Fibroblast of the aortic adventitia (primary cell): Measurements from ENCODE around the gene DISP2. TPM values are rescaled to one million over a fixed set of nuclear protein-coding genes. Genes with fewer than 3 reads are reported as not detected.

Source experiments
- DNase-seq: peaks from one replicate; pipeline ENCODE4 v3.0.0-alpha.2; 2010; ENCODE audit warnings: low read depth
- H3K4me3 ChIP-seq: 2 replicates; pipeline ENCODE4 v1.5.1; 2011; ENCODE audit warnings: low read depth, mild to moderate bottlenecking, control low read depth, low read length, moderate library complexity
- CTCF ChIP-seq: IDR thresholded peaks from 2 replicates; pipeline ENCODE4 v1.5.1; 2011; ENCODE audit warnings: mild to moderate bottlenecking, low read length, control low read depth, inconsistent platforms; ENCODE audit not compliant: insufficient read depth
- total RNA-seq: library from RNA; depleted of rRNA; stranded (reverse); fragments of >200 nt; gene quantifications from 2 replicates; pipeline ENCODE4 v1.2.3, GENCODE V29; 2012; ENCODE audit warnings: low replicate concordance

Gene DISP2
- total RNA-seq, 1 donor, result 0.36 TPM

GRCh38 chr15:40338041-40338657 is 19.9 kb upstream of the DISP2 start:
- TF ChIP-seq CTCF, result peak; percentile 53
- DNase-seq, result peak; percentile 42

GRCh38 chr15:40338921-40339620 is 18.9 kb upstream of the DISP2 start:
- no peak for TF ChIP-seq CTCF
- peak; percentile 75 for DNase-seq
- peak overlapping the region; percentile 64 for H3K4me3 ChIP-seq

More at GRCh38 chr15:40338041-40338657, 19.9 kb upstream of the DISP2 start:
- peak overlapping the region; percentile 64 for H3K4me3 ChIP-seq

- DNase-seq, result no peak
- peak; percentile 9 for TF ChIP-seq CTCF
- peak overlapping the region; percentile 64 for H3K4me3 ChIP-seq
These were observed 18.4 kb upstream of the DISP2 start for GRCh38 chr15:40339621-40339945.

GRCh38 chr15:40340038-40340739 is 17.8 kb upstream of the DISP2 start:
- DNase-seq, result peak; percentile 93
- no peak for TF ChIP-seq CTCF

GRCh38 chr15:40340740-40341400 is 17.1 kb upstream of the DISP2 start, which contains the start of gene CCDC9B:
CCDC9B (minus strand) TSS chr15:40340939; CDS start chr15:40340819, 120 bp downstream.
- peak within 1 kb of the TSS; percentile 64 for H3K4me3 ChIP-seq
- TF ChIP-seq CTCF, result no peak
- DNase-seq, result peak; percentile 92

More at GRCh38 chr15:40340038-40340739, 17.8 kb upstream of the DISP2 start:
- peak overlapping the region; percentile 64 for H3K4me3 ChIP-seq

GRCh38 chr15:40342416-40343320 is 15.4 kb upstream of the DISP2 start:
- DNase-seq, result peak; percentile 43
- no peak overlapping the region for H3K4me3 ChIP-seq
- no peak for TF ChIP-seq CTCF
